GM12878 (cell line): ENCODE measurements around the gene CD2AP. TPM values are rescaled to one million over a fixed set of nuclear protein-coding genes. Genes with fewer than 3 reads are reported as not detected.

Source experiments
- ATAC-seq: fragments of 200-7000 bp; cut with Tn5 transposase; 3 replicates; pipeline ENCODE4 v1.9.1; 2020; ENCODE audit warnings: mild to moderate bottlenecking, moderate library complexity
- BruUV-seq: library from RNA; stranded (reverse); fragments of 400-500 nt; replicated peaks from 2 replicates; lab custom pipeline; 2021; lab: Mats Ljungman, UMichigan
- CTCF ChIA-PET: fragments of 300-600 bp; sonication (Branson Sonifier 250); formaldehyde crosslinking; extraction: SDS; loops from one replicate; lab custom pipeline; 2021; ENCODE audit warnings: inconsistent platforms; lab: Yijun Ruan, JAX
- POLR2A ChIA-PET: fragments of 350-600 bp; formaldehyde crosslinking; extraction: SDS; loops from one replicate; lab custom pipeline; 2021; ENCODE audit warnings: inconsistent platforms; lab: Charles Lee
- RAD21 ChIA-PET: fragments of 300-600 bp; sonication (Branson Sonifier 250); formaldehyde crosslinking; loops from one replicate; lab custom pipeline; 2023; ENCODE audit warnings: antibody characterized with exemption; ENCODE audit not compliant: unreplicated experiment; lab: Charles Lee
- SMC1A ChIA-PET: fragments of 300-600 bp; sonication (Branson Sonifier 250); formaldehyde crosslinking; loops from one replicate; lab custom pipeline; 2023; ENCODE audit not compliant: unreplicated experiment, uncharacterized antibody; lab: Charles Lee
- DNase-seq: peaks from one replicate; pipeline ENCODE4 v3.0.0-alpha.2; 2011; ENCODE audit warnings: low read depth, low spot score
- FAIRE-seq: peaks from 3 replicates; lab custom pipeline; 2011; peaks lifted over from hg19 to GRCh38; lab: Jason Lieb, UNC
- H2AFZ ChIP-seq: 2 replicates; pipeline ENCODE4 v1.6.0; 2011; ENCODE audit warnings: low read depth, low read length, control low read depth; ENCODE audit not compliant: control insufficient read depth
- H3K27ac ChIP-seq: 2 replicates; pipeline ENCODE4 v1.5.1; 2011; ENCODE audit warnings: control low read depth; ENCODE audit not compliant: control insufficient read depth, insufficient read depth
- H3K27me3 ChIP-seq, 2 experiments: replicated peaks in 1 of 2; 2 replicates each; pipeline versions ENCODE4 v1.6.0 to v1.6.1; 2011; ENCODE audit warnings: low read length in 1 of 2; ENCODE audit not compliant: control insufficient read depth in 2 of 2, insufficient read depth in 2 of 2
- H3K36me3 ChIP-seq, 2 experiments: 2 replicates each; pipeline ENCODE4 v1.5.1; 2011; ENCODE audit warnings: low read length in 1 of 2; ENCODE audit not compliant: control insufficient read depth in 2 of 2, insufficient read depth in 2 of 2
- H3K4me1 ChIP-seq: 2 replicates; pipeline ENCODE4 v1.6.1; 2011; ENCODE audit warnings: mild to moderate bottlenecking, low read length, moderate library complexity, mixed read lengths; ENCODE audit not compliant: control insufficient read depth, insufficient read depth
- H3K4me2 ChIP-seq: 2 replicates; pipeline ENCODE4 v1.6.0; 2011; ENCODE audit warnings: control low read depth; ENCODE audit not compliant: control insufficient read depth, insufficient read depth
- H3K4me3 ChIP-seq: fragments of 200-600 bp; sonication (generic); 2 replicates; pipeline ENCODE4 v1.5.1; 2016
- H3K79me2 ChIP-seq: 2 replicates; pipeline ENCODE4 v1.6.0; 2011; ENCODE audit warnings: low read length; ENCODE audit not compliant: control insufficient read depth, insufficient read depth
- H3K9ac ChIP-seq: 2 replicates; pipeline ENCODE4 v1.8.0; 2011; ENCODE audit warnings: low read length, control low read depth, mixed read lengths; ENCODE audit not compliant: control insufficient read depth, insufficient read depth
- H3K9me3 ChIP-seq: replicated peaks from 3 replicates; pipeline ENCODE4 v1.5.1; 2011; ENCODE audit warnings: mild to moderate bottlenecking, low read length; ENCODE audit not compliant: control insufficient read depth, insufficient read depth
- H4K20me1 ChIP-seq: 2 replicates; pipeline ENCODE4 v1.6.0; 2011; ENCODE audit not compliant: control insufficient read depth, insufficient read depth
- NR2C2 ChIP-seq: IDR thresholded peaks from 2 replicates; pipeline ENCODE4 v1.6.1; 2011; ENCODE audit warnings: borderline replicate concordance, low read depth; ENCODE audit not compliant: control insufficient read depth, insufficient read length
- RAD51 ChIP-seq: fragments of 450-650 bp; IDR thresholded peaks from 2 replicates; pipeline ENCODE4 v1.6.1; 2016; ENCODE audit warnings: moderate library complexity, mild to moderate bottlenecking, inconsistent platforms
- RELA ChIP-seq: fragments of 450-650 bp; IDR thresholded peaks from 2 replicates; pipeline ENCODE4 v1.8.0; 2014; ENCODE audit warnings: borderline replicate concordance; ENCODE audit not compliant: partially characterized antibody
- RUNX3 ChIP-seq: IDR thresholded peaks from 2 replicates; pipeline ENCODE4 v1.6.1; 2012; ENCODE audit warnings: low read length, inconsistent platforms
- SP1 ChIP-seq: IDR thresholded peaks from one replicate; pipeline ENCODE4 v1.6.1; 2011; ENCODE audit warnings: low read depth, low read length
- SPI1 ChIP-seq: IDR thresholded peaks from 2 replicates; pipeline ENCODE4 v1.6.1; 2011; ENCODE audit warnings: low read depth, mild to moderate bottlenecking, low read length, moderate library complexity, borderline replicate concordance; ENCODE audit not compliant: insufficient read depth
- SUZ12 ChIP-seq: fragments of 200-600 bp; sonication (generic); IDR thresholded peaks from one replicate; pipeline ENCODE4 v1.6.1; 2018; ENCODE audit warnings: antibody characterized with exemption, mild to moderate bottlenecking; ENCODE audit not compliant: unreplicated experiment
- TCF12 ChIP-seq: IDR thresholded peaks from 2 replicates; pipeline ENCODE4 v1.6.1; 2011; ENCODE audit warnings: low read depth, mild to moderate bottlenecking, low read length
- WGBS: methylation state at CpG from one replicate; pipeline ENCODE4 v1.1.6; 2016; ENCODE audit warnings: low lambda C conversion rate; ENCODE audit not compliant: insufficient replicate concordance, insufficient coverage; ENCODE audit errors: missing lambda C conversion rate; 5-methylcytosine and 5-hydroxymethylcytosine counted together
- in situ Hi-C: fragments of 300-500 bp; cut with MboI; formaldehyde crosslinking; loops from 9 replicates; pipeline ENCODE4 v1.14.3; 2018; ENCODE audit warnings: mixed read lengths
- intact Hi-C: fragments of 100-400 bp; cut with micrococcal nuclease; formaldehyde crosslinking; loops from one replicate; pipeline ENCODE4 v1.14.2; 2022; ENCODE audit not compliant: unreplicated experiment
- polyA plus RNA-seq, 11 experiments: library from polyadenylated mRNA; depleted of rRNA in 4 of 11; unstranded in 6 of 11; stranded (reverse) in 5 of 11; fragments of >200 nt; fragmentation: Nextera tagmentation in 4 of 11; fragmentation: Illumina TruSeq in 1 of 11; extraction: Ambion mirVana in 4 of 11; extraction: Trizol in 1 of 11; gene quantifications; 1 replicate in 1 of 11; 2 replicates in 10 of 11; pipeline versions ENCODE4 v1.2.1 to v1.2.3, GENCODE V29; 2011 to 2016; ENCODE audit warnings: inconsistent platforms in 2 of 11, missing spikeins in 2 of 11, low read depth in 1 of 11
- total RNA-seq, 4 experiments: library from RNA; depleted of rRNA in 3 of 4; stranded (reverse); fragments of >200 nt in 3 of 4; fragmentation: Illumina TruSeq in 1 of 4; extraction: Trizol in 1 of 4; gene quantifications; 2 replicates each; pipeline versions ENCODE4 v1.2.1 to v1.2.3, GENCODE V29; 2013 to 2021

The CD2AP gene
- total and polyA plus RNA-seq, 10 of the 15 experiments (the other 5 are each of a cell fraction or from before 2014, with no cell fraction given), result 5.4 to 46.6 (median 20.9) TPM

GRCh38 chr6:47579040-47579439 lies 101.5 kb downstream of the CD2AP start:
- Histone ChIP-seq H3K9me3 (no peaks in the 10 kb centered on the region), H3K4me2 (no peak overlapping the region), H3K9ac (no peak overlapping the region), H2AFZ (no peak overlapping the region), H3K79me2 (no peaks in the 10 kb centered on the region), H3K27ac (no peak overlapping the region), H3K4me1 (no peaks in the 10 kb centered on the region), H3K36me3 (peaks cover 3 to 12% of the 10 kb centered on the region in 2 experiments; a peak in 3 of 4 replicates), H3K27me3 (no peaks in the 10 kb centered on the region), H4K20me1 (no peaks in the 10 kb centered on the region), H3K4me3 (no peak overlapping the region)
- ChIA-PET RAD21 (no interaction called here), SMC1A (interaction anchor here (0.7 to 1.2 kb wide), 3 partner anchors 30 to 166 kb away, joined by 3 read pairs; no protein-coding TSS in a partner anchor), POLR2A (no interaction called here), CTCF (no interaction called here)
- no peak for FAIRE-seq
- TF ChIP-seq SP1 (no peak), SUZ12 (no peak), NR2C2 (no peak), TCF12 (no peak)
- no TSS peak for BruUV-seq
- no peak for ATAC-seq
- 99% methylated on average over 4 of the region's 4 CpGs for WGBS
- in situ Hi-C loops, result no loop called here
- DNase-seq, result no peak
- intact Hi-C loops, result no loop called here

GRCh38 chr6:47581591-47581990 lies 104.0 kb downstream of the CD2AP start:
- SMC1A ChIA-PET, result interaction anchor here (0.7 to 1.6 kb wide), 5 partner anchors 13 to 168 kb away, joined by 3 to 5 read pairs (median 3); no protein-coding TSS in a partner anchor
- Histone ChIP-seq H3K79me2 (no peaks in the 10 kb centered on the region), H3K36me3 (peaks cover 3 to 14% of the 10 kb centered on the region in 2 experiments; a peak in 3 of 4 replicates), H3K4me1 (no peaks in the 10 kb centered on the region), H3K9ac (no peak overlapping the region), H3K4me2 (no peak overlapping the region), H3K4me3 (no peak overlapping the region), H3K27me3 (no peaks in the 10 kb centered on the region), H3K27ac (no peak overlapping the region), H4K20me1 (no peaks in the 10 kb centered on the region), H3K9me3 (no peaks in the 10 kb centered on the region), H2AFZ (no peak overlapping the region)
- peak; percentile 83 for ATAC-seq
- DNase-seq, result no peak
- TF ChIP-seq SPI1 (peak; percentile 67; the same call in 1 of the 2 replicates), RELA (no peak), RUNX3 (peak; percentile 41), RAD51 (peak; percentile 49; the same call in 1 of the 2 replicates)
- in situ Hi-C loops, result no loop called here
- BruUV-seq, result no TSS peak
- CTCF ChIA-PET, result interaction anchor here (0.8 kb wide), 1 partner anchor 10 kb away, joined by 3 read pairs; no protein-coding TSS in a partner anchor
- 40% methylated on average over 2 of the region's 2 CpGs for WGBS
- POLR2A ChIA-PET, result no interaction called here
- intact Hi-C loops, result loop anchor here (5.0 kb wide), 1 partner anchor 169 kb away; no protein-coding TSS in a partner anchor
- RAD21 ChIA-PET, result interaction anchor here (1.0 to 1.6 kb wide), 2 partner anchors 102 to 167 kb away, joined by 5 read pairs; no protein-coding TSS in a partner anchor
- FAIRE-seq, result peak; percentile 82
